Stimulated activated CD8-positive, alpha-beta memory T cell treated with anti-CD3 and anti-CD28 coated beads, Interleukin-12 subunit alpha, Interleukin-12 subunit beta, amount 100 ng/mL, for 24 hours (primary cell): Measurements from ENCODE around the gene RNASE8.

Experiments
- DNase-seq: peaks from one replicate; pipeline ENCODE4 v3.0.0-alpha.2; 2020; ENCODE audit errors: extremely low read depth

RNASE8 gene

GRCh38 chr14:21053184-21054122 lies 4.2 kb upstream of the RNASE8 start:
- no peak for DNase-seq

- DNase-seq: no peak
Observed at GRCh38 chr14:21054123-21054767, 3.4 kb upstream of the RNASE8 start.

- no peak for DNase-seq
Observed at GRCh38 chr14:21054768-21055145, 2.9 kb upstream of the RNASE8 start.

GRCh38 chr14:21055432-21056117 lies 2.0 kb upstream of the RNASE8 start:
- no peak for DNase-seq

GRCh38 chr14:21056520-21057163 lies 980 bp upstream of the RNASE8 start:
- no peak for DNase-seq

- no peak for DNase-seq
Observed at GRCh38 chr14:21058903-21059302, 1.3 kb downstream of the RNASE8 start.

GRCh38 chr14:21059842-21060613 lies 2.4 kb downstream of the RNASE8 start:
- DNase-seq: no peak

- no peak for DNase-seq
Observed at GRCh38 chr14:21060614-21061346, 3.2 kb downstream of the RNASE8 start.

- no peak for DNase-seq
Observed at GRCh38 chr14:21061347-21061668, 3.7 kb downstream of the RNASE8 start.

GRCh38 chr14:21063479-21063878 lies 5.9 kb downstream of the RNASE8 start:
- no peak for DNase-seq

- no peak for DNase-seq
Observed at GRCh38 chr14:21066882-21067502, 9.4 kb downstream of the RNASE8 start.

- DNase-seq: no peak
Observed at GRCh38 chr14:21068521-21069387, 11.1 kb downstream of the RNASE8 start.

- DNase-seq: no peak
Observed at GRCh38 chr14:21069388-21070082, 11.9 kb downstream of the RNASE8 start.

- no peak for DNase-seq
Observed at GRCh38 chr14:21070083-21070609, 12.5 kb downstream of the RNASE8 start, which contains the start of gene ARHGEF40. TSS of gene ARHGEF40 (plus strand) at chr14:21070304. CDS start at chr14:21070397, 93 bp downstream.

- DNase-seq: no peak
Observed at GRCh38 chr14:21070610-21071224, 13.1 kb downstream of the RNASE8 start.

GRCh38 chr14:21071225-21072030 lies 13.8 kb downstream of the RNASE8 start:
- DNase-seq: no peak

GRCh38 chr14:21072031-21072473 lies 14.4 kb downstream of the RNASE8 start:
- DNase-seq: no peak
